GM19238 (cell line): Measurements from ENCODE around the gene SPIRE1.

Source experiments
- DNase-seq: peaks from one replicate; pipeline ENCODE4 v3.0.0; 2011; ENCODE audit warnings: low spot score; ENCODE audit not compliant: insufficient read length

Gene SPIRE1

DNA sequence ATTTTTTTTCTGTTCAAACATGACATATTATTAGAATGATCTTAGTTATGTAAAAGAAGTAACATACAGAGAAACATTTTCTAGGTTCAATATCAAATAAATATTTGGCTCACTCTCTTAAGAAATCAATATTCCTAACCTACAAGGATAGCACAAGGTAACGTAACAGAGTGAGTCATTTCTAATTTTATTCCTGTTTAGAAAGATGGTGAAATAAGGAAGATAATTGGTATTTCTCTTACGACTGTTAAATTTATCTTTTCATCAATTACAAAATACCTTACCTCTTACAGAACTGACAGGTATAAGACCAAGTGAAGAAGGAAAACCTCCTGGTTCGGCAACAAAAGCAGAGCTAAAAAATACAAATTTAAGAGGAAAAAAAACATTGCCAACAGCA, 205.1 kb downstream of the SPIRE1 start:
- no peak for DNase-seq

- DNase-seq: no peak
Observed at GRCh38 chr18:12451428-12451827, 206.5 kb downstream of the SPIRE1 start.

GRCh38 chr18:12449051-12449785, 208.7 kb downstream of the SPIRE1 start:
- DNase-seq: no peak

DNA sequence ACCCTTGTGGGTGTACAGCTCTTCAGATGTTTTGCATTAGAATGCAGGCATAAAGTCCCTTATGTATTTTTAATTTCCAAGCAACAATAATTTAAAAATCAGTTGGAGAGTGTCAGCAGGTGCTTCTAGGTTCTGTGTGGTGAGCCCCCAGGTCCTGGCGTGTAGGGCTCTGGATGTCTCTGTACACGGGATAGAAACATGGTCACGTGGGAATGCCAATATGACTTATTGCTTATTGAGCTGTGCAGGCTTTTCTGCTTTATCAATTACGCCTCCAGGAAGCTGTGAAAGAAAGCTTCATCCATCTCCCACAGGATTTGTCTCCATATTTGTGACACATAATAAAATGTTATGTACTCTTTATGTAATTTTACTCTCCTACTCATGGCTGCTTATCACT, 212.4 kb downstream of the SPIRE1 start:
- DNase-seq: no peak

- no peak for DNase-seq
Observed at GRCh38 chr18:12443551-12443950, 214.4 kb downstream of the SPIRE1 start.

DNA sequence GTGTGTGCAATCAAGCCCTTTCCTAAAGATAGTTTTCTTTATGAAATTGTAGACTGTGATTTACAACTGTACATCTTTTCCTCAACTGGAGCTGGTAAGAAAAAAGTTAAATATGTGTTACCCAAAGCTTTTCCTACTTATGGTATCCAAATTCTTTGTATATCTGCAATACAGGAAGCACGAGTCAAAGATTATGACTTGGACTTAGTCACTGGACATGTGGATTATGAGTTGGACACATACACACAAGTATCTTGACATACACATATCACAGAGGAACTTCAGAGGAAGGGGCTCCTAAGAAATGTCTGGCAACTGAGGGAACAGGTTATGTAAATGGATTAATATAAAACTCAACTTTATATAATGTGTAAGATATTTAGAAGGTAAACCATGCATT, 215.0 kb downstream of the SPIRE1 start:
- DNase-seq: no peak

DNA sequence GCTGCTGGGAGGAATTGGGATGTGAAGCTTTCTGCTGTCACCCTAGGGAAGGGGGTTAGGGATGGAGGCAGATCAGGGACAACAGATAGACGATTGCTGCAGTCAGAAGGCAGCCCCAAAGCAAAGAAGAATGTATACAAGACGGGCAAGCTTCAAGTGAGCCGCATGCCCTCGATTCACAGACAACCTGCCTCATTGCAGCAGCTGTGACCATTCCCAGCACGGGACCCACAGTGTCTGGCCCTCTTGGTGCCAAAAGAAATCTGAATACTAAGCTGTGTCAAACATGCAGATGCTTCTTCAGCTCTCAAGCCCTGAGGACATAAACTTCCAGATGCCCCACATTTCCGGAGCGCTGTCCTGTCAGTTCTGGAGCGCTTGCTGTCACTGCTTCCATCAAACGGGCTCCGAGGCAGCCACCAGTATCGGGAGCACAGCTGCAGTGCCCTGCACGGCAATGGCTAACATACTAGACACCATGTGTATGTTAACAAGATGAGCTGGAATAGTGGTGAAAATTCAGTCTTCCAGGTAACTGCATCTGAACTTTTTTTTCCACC, 216.4 kb downstream of the SPIRE1 start:
- DNase-seq: no peak

GRCh38 chr18:12438257-12438656, 219.7 kb downstream of the SPIRE1 start:
- no peak for DNase-seq

- no peak for DNase-seq
Observed at GRCh38 chr18:12435867-12436266, 222.0 kb downstream of the SPIRE1 start.

DNA sequence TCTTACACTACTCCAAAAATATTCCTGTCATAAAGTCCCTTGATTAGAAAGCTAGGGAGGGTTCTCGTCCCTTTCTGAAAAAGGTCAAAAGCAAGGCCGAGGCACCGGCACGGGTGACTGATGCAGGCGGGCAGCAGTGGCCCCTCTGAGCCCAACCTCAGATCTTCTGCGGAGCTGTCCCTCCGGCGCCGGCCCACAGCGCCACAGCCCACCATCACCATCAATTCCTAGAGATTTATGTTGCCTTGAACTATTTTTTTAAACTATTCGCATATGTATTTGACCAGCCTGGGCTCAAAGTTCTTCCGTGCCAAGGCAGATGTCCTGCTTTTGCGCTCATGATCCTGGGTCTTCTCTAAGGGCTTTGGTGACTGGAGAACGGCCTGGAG, 223.4 kb downstream of the SPIRE1 start:
- DNase-seq: no peak

- DNase-seq: no peak
Observed at GRCh38 chr18:12433829-12434540, 223.9 kb downstream of the SPIRE1 start.

GRCh38 chr18:12432881-12433280, 225.0 kb downstream of the SPIRE1 start:
- DNase-seq: no peak

DNA sequence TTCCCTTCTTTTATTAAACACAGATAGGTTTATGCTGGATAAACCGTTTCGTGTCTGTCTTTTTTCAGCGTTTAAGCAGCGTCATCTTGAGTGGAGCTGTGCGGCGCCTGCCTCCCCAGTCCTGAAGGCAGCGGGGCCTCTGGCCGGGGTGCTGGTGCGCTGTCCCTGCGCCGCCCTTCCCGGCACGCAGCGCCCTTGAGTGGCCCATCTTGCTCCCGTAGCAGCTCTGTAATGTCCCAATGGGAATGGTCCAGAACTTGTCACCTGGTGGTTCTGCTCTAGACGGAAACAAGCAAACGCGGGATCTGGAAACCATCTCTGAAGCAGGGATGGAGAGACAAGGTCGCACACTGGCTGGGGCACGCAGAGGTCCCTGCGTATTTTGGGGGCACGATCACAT, 225.7 kb downstream of the SPIRE1 start:
- DNase-seq: no peak

DNA sequence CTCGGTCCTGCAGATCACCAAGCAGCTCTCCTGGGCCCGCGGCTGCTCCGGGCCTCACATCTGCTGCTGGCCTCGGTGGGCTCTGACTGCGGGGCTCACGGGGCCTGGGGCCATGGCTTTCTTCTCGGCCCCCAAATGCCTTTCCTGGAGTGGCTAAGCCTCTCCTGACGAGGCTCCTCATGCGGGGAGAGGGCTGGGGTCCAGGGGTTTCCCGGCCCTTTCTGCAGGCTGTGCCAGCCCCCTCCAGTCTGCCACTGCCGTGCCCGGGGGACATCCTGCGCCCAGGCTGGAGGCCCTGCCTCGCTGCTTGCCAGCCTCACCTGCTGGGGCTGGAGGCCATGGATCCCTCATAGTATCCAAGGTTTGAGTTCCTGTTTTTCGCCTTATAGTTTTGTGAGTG, 226.3 kb downstream of the SPIRE1 start:
- no peak for DNase-seq

- no peak for DNase-seq
Observed at GRCh38 chr18:12430137-12430990, 227.5 kb downstream of the SPIRE1 start.

DNA sequence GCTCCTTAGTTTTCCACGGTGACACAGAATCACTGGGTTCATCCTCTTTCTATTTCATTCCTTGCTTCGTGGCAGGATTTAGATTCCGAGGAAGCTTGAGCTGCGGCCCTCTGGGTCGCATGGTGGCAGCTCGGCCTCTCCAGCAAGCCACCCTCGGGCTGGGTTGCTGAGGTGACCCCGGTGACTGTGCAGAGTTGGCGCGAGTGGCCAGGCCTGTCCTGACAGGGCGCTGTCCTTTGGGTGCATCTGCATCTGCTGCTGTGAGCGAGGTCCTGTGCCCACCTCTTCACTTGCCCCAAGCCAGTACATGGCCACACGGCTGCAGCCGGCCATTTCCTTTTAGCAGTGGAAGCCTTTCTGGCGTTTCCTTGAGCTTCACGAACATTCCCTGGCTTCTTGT, 228.4 kb downstream of the SPIRE1 start:
- DNase-seq: no peak

DNA sequence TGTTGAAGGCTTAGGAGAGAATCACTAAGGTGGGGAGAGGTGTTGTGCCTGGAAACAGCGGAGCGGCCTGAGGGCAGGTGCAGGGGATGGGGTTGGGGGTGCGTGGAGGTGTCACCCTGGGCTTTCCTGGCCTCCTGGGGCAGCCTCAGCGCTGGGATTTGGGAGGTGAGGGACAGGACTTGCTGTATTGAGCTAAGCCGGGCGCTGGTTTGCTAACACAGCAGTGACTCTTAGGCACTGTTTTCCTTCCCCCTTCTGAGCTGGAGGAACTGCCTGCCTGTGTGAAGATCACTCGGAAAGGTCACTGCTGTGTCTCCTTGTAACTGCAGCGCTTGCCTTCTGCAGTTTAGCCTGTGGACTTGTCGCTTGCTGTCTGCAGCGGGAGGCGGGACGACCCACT, 229.0 kb downstream of the SPIRE1 start:
- DNase-seq: no peak

DNA sequence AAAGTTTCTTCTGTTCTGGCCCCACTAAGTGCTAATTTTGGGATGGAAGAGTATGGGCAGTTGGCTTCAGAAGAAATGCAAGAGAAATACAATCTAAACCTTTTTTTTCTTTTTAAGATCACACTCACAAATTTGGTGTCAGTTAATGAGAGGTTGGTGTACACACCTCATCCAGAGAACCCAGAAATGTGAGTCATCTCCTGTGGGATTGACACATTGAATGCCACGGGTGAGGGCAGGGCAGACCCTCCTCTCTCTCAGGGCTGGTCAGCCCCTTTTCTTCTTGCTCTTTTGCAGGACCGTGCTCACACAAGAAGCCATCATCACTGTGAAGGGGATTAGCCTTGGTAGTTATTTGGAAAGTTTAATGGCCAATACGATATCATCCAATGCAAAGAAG, 231.0 kb downstream of the SPIRE1 start:
- DNase-seq: no peak

GRCh38 chr18:12424252-12424651, 233.7 kb downstream of the SPIRE1 start:
- DNase-seq: no peak

- DNase-seq: no peak
Observed at GRCh38 chr18:12423820-12424219, 234.1 kb downstream of the SPIRE1 start.

GRCh38 chr18:12423393-12423792, 234.5 kb downstream of the SPIRE1 start:
- DNase-seq: no peak

- DNase-seq: no peak
Observed at GRCh38 chr18:12422936-12423335, 235.0 kb downstream of the SPIRE1 start.
